NCI-H226 (cell line): ENCODE measurements around the gene ISG20L2.

ENCODE experiments used
- DNase-seq: peaks from one replicate; pipeline ENCODE4 v3.0.0-alpha.2; 2015

Gene ISG20L2

DNA sequence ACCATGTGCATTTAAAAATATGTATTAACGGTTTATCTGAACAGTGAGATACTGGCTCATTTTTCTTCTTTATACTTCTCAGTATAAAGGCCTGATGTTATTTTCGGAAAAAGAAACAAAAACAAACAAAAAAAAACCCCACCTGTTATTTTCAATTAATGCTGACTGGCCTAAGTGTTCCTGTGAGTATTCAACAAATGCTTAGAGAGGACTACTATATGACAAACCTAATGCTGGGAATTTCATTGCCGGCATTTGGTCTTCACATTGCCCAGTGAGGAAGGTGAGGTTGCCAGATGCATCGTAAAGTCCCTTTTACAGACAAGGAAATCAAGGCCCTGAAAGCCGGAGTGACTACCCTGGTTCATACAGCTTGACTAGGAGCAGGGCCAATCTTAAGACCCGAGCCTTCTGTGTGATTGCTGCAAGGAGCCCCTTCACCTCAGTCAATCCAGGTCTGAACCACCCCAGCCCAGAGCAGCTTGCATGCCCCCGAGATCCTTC is 11.7 kb upstream of the ISG20L2 start:
- DNase-seq, result no peak

DNA sequence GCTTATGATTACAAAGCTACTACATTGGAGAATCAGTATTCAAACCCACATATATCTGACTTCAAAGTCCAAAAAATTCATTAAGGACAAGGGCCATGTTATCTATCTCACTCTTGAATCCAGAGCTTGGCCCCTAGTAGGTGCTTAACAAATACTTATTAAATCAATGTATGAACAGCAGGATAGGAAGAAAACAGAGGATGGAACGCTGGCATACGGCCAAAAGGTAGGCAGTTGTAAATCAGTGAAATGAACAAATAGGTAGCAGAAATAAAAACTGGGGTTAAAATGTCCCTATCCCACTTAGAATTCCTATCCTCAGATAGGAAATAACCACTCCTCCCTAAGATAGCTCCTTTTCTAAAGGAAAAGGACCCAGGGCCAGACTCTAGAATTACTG is 10.3 kb upstream of the ISG20L2 start:
- DNase-seq, result no peak

DNA sequence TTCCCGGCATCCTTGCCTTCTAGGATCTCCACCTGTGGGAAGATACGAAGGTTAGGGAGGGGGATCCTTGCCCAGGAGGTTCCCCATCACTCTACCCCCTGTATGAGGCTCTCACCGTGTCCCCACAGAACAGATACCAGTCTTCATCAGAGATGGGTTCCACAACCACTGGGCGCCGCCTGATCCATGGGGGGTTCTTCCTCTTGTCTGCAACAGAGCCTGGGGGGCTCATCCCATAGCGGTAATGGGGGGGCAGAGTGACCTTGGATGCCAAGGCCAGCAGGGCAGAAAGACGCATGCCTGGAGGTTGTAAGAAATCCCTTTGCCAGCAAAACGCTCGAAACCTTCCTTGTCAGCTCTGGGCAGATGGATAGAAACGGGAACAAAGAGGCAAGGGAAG is 9.8 kb upstream of the ISG20L2 start:
- no peak for DNase-seq

DNA sequence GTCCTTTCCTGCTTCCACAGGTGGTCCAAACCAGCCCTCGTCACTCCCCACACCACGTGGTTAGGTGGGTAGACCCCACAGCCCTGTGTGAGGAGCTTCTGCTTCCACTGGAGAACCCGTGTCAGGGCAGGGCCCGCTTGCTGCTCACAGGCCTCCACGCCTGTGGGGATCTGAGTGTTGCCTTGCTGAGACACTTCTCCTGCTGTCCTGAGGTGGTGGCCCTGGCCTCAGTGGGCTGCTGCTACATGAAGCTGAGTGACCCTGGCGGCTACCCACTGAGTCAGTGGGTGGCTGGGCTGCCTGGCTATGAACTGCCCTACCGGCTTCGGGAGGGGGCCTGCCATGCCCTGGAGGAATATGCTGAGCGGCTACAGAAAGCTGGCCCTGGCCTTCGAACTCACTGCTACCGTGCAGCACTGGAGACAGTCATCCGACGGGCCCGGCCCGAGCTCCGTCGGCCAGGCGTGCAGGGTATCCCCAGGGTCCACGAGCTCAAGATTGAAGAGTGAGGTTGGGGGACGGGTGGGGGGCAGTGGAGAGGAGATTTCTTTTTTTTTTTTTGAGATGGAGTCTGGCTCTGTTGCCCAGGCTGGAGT is 5.5 kb upstream of the ISG20L2 start:
- no peak for DNase-seq

DNA sequence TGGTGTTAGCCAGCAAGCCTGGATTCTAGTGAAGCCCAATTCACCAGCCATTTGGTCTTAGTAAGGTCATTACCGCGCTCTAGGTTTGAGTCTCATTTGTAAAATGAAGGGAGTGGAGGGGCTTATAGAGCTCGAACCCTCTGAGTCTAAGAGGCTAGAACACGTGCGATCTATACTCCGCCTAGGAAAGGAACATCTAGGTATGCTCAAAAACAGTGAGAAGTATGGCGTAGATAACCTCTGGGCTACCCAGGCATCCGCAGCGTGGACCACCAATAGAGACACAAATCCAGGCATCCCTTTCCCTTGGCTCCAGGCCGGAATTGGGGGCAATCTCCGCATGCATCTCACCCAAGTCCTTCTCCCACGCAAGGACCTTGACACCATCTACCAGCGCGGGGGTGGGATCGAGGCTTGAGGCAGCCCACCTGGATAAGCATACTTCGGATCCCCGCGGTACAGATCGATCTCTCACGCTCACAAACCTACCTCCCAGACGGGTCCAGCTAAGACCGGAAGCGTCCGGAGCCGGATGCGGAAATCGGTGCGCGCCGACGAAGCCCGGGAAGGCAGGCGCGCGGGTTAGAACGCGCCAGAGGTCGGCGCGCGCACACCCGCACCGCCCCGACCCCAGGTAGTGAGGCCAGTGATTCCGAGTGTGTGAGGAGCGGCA is 504 bp downstream of the ISG20L2 start, which contains the start of gene METTL25B:
Gene METTL25B, plus strand, starts transcription at position 544 of the 673 bp plus-strand sequence. CDS start 636 bp downstream, outside the sequence.
- DNase-seq, result peak; percentile 81

DNA sequence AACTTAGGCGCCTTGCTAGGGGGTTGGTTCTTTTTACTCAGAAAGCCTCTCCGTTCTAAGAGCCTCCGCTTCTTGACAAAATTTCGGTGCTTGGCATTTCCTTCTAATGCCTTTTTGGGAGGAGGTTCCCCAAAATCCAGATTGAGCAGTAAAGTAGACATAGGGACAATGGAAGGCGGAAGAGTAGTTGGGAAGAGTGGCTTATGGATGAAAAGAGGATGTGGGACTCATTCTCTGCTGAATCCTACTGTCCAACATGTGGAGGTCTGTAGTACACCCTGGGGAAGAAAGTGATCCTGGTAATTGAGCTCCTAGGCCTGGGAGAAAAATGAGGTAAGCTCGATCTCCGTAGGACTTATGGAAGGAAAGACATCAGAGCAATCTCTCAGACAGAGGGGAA is 1.1 kb downstream of the ISG20L2 start:
- DNase-seq, result no peak

DNA sequence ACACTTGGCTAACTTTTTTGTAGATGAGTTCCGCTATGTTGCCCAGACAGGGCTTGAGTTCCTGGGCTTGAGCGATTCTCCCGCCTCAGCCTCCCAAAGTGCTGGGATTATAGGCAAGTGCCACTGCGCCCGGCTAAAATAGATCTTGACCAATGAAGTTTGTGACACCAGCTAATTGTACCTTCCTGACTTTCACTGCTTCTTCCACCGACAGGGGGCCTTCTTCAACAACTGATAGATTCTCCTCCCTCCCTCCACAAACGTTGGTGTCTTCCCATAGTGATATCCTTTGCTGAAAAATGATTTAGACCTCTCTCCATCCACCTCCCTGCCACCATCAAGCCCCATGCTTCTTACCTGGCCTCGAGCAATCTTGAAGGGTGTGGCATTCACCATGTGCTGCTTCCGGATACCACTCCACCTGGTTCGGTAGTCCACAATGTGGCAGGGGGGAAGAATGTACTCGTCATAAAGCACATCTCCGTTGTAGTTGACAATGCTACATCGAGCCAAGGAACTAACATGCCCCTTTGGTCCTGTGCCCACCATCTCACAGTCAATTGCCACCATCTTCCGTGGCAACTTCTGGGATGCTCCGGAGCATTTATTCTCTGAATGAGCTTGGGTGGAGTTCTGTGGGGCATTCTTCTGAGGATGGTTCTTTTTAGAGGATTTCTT is 1.9 kb downstream of the ISG20L2 start:
- peak; percentile 34 for DNase-seq

DNA sequence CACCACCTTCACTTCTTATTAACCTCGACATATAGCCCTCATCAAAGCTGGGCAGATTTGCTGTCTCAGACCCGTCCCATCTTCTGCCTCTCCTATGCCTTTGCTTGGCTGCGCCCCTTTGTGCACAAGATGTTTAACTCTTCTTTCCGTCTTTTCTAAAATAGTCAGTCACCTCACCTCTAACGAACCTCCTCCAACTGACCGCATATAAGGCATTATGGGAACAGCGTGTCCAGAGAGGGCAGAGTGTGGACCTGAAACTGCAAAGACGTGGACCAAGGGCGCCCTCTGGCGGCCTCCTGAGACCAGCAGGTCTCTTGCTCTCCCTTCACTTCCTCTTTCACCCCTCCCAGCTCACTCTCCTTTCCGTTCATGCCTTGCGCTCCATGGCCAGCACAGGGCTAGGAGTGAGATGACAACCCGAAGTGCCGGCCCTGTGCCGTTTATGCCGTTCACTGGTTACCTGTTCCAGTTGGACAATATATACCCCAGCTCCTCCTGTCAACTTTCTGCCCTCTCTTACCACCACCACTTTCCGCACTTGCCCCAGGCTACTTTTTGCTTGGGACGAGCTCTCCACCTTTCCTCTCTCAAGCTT is 2.8 kb downstream of the ISG20L2 start:
- peak; percentile 72 for DNase-seq

DNA sequence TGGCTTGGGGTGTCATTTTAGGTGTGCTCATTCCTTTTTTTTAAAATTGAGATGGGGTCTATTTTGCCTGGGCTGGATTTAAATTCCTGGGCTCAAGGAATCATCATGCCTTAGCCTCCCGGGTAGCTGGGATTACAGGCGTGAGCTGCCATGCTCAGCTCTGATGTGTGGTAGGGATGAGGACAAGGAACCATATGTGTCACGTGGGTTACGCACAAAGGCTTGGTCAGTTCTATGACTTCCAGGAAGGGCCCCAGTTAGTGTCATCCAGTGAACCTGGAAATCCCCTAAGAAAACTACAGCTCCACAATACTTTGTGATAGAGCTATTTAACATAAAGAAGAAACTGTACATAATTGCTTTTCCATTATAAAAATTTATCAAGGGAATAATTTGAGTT is 7.0 kb downstream of the ISG20L2 start:
- no peak for DNase-seq

DNA sequence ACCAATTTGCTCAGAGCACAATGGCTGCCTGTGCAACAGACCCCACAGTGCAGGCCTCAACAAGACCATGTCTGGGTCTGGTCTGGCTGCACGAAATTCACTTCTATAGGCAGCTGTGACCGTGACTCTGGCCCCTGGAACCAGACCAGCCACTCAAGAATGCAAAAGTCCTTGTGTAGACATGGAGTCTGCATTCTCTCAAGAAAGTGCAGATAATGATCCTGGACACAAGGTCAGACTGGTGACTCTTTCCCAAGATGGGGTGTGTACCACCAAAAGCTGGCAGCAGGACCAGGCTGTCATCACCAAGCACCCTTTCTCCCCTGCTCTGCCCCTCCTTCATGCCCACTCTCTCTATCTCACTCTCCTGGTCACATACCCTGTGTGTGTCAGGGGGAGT is 7.4 kb downstream of the ISG20L2 start:
- no peak for DNase-seq

DNA sequence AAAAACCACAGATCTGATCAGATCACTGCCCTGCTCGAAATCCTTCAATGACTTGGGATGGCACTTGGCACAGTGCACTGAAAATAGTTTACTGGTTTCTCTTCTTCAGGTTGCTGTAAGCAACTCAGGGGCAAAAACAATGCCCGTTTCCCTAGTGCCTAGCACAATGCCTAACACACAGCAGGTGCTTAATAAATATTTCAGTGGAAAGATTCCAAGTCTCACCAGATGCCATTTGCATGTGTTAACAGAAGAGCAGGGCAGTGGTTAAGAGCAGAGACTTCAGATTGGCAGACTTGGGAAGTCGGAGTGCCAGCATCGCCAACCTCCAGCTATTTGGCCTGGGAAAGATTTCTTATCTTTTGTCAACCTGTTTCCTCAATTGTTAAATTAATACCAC is 11.2 kb downstream of the ISG20L2 start:
- peak; percentile 45 for DNase-seq

DNA sequence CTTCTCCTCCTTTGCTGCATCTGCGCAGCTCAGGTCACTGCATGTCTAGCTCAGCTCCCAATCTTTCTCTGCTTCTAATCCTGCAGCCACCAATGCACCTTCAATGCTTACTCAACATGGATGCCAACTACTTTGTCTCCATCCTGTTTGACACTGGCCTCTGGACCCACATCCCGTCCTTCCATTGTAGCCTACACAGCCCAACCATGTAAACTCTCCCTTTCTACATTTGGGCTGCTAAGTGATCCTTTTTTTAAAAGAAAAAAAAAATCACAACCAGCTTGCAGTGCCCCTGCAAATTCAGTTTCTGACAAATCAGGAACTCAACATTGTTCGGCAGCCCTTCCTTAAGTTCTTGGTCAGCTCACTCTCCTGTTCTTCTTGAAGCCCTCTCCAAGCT is 13.7 kb downstream of the ISG20L2 start:
- DNase-seq, result no peak

DNA sequence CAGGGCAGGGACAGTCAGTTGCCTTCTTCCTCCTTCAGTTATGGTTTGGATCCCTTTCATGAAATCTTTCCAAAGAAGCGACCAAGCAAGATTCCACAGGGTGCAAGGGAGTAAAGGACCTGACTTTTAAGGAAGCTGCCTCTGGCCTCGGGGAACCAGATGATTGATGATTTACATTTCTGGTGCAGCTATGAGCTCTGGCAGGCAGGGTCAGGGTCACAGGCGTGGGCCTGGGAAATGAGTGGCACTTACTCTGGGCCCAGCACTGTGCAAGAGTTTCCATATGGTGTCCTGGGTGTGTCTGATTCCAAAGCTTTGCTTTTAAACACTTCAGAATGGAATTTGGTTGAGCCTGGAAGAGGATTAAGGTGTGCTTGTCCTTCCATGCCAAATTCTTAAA is 15.9 kb downstream of the ISG20L2 start:
- peak; percentile 56 for DNase-seq

DNA sequence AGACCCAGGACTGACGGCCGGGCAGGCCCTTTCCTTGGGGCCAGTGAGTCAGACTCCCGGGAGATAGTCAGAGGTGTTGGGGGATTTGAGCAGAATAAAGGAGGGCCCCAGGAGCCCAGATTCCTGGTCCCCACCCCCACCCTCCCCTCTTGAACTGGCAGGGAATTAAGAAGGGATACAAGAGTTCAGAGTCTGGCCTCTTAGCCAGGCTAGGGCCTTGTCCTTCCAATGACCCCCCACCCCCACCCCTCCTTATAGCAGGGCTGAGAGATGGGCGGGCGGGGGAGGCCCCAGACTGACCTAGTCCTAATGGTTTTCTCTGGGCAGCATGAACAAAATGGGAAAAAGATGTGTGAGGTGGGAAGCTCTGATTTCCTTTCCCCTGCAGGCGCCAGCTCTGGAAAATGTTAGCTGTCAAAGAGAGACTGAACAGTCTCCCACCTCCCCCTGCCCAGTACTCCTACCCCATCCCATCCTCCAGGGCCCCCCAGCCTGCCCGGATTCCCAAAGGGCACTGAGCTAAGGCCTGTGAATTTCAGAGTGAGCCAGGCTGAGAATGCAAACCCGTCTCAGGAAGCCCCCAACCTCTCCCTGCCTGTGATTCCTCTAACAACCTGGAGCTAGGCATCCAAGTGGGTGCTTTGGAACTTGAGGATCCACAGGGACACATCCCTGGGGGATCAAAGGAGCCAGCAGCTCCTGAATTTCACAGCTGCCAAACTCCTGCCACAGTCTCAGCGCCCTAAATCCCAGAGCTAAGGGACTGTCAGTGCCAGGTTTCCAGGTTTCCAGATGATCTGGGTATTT is 17.4 kb downstream of the ISG20L2 start:
- peak; percentile 71 for DNase-seq

DNA sequence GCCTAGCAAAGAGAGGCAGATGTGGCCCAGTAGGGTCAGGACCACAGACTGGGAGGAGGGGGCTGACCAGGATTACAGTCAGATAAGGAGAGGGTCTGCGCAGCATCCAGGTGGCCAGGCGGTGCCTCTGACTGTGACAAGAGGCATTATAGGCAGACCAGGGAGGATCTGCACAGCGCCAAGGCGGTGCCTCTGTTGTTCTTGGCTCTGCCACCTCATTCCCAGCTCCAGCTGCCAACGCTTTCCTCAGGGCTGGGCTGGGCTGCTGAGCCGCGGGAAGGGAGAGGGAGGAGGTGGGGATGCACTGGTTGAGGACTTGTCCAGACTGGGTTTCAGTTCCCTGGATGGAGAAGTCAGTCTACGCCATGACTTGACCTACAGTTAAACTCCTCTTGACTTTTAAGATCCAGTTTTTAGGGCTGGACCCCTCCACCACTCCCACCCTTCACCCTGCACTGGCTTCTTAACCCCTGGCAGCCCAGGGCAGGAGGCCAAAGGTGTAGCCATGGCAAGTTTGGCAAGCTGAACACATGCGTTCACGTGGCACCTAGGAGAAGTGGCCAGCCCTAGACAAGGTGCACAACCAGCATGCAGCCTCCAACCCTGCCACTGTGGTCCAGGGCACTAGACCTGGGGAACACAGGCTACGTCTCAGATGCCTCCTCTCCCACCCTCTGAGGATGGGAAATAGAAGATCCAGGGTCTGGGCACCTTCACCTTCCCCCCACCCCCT is 18.6 kb downstream of the ISG20L2 start:
- DNase-seq, result peak; percentile 83

DNA sequence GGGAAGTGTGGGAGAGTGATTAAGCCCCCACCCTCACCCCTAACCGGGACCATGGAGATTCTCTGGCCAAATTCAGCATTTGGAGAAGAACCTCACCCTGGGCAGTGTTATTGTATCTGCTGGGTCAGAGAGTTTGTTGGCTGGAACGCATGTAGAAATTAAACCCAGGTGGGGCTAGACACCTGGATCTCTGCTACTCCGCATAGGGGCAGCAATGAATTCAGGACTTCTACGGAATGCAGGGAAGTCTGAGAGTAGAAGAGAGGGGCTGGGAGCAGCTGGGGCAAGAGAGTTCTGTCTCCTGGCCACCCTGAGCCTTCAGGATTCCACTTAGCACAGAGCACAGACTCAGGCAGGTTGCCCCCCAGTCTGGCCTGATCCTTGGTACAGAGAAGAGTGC is 19.5 kb downstream of the ISG20L2 start:
- DNase-seq, result no peak

DNA sequence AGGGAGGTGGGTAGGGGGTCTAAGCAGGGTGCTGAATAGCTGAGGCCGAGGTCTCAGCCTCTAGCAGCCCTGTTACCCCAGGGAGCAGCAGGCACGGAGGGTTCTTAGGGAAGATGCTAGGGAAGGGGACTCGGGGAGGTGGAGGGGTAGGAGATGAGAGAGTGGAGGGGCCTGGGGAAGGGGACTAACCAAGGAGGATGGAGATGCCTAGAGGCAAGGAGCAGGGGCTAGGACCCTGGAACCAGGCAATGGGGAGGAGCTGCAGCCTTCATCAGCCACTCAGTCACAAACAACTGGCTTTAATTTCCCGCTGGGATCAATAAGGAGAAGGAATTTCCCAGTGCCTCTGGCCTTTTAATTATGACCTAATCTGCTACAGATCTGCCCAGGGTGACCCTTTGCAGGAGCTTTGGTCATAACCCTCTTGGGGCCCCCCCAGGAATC is 20.3 kb downstream of the ISG20L2 start:
- no peak for DNase-seq

DNA sequence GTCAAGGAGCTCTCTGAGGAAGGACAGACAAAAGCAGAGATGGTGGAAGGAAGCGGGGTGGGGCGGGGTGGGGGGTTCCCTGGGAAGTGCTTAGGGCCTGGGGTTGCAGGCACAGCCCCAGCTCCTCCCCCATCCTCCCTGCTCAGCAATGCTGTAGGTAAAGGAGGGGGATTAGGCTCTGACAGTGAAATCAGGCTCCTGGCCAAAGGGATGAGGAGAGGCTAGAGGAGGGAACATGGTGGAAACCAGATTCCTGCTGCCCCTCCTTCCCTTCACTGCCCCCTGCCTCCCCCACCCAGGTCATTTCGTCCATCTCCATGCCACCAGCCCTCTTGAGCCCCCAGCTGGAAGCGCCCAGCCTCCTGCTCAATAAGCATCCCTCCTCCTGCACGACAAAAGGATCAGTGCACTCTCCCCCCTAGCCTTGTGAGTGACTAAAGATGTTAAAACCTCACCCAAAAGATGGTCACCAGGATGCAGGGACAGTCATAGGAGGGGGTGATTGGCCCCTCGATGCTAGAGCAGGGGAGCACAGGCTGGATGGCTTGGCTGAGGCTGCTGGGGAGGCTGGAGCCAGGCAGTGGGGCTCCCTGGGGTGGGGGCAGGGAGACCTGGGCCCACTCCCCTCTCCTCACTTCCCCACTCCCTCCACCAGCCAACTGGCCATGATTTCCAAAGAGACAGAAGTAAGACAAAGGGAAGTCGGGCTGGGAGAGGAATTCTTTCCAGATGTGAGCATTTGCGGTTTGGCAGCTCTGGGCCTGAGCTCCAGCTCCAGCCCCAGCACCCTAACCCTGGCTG is 20.9 kb downstream of the ISG20L2 start:
- no peak for DNase-seq

DNA sequence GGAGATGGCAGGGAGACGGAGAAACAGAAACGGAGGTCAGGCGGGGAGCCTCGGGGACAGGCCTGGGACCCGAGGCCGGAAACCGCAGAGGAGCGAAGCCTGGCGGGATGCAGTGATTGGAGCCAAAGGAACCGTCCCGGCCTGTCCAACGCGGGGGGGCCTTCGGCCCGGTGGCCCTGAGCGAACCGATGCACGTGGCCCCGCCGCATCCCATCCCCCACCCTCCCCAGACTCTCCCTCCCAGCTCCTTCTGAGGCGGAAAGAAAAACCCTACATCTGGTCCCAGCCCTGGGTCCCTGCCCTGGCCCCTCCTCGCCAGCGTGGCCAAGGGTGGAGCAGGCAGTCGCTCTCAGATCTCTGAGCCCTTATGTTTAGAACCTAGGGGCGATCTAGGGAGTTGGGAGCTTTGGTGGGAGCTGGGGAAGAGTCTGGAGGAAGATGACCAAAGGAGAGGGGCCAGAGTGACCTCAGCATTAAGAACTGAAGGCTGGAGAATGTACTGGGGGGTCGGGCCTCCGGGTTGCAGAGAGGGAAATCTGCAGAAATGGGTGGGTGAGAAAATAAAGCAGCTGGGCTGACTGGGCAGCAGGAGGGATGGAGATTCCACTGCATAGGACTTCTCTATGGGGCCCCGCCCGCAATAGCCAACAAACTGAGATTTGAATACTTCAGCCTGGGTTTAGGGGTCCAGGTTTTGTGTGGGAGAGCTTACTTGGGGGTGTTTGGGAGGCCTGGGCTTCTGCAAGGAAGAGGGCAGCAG is 21.7 kb downstream of the ISG20L2 start:
- no peak for DNase-seq

DNA sequence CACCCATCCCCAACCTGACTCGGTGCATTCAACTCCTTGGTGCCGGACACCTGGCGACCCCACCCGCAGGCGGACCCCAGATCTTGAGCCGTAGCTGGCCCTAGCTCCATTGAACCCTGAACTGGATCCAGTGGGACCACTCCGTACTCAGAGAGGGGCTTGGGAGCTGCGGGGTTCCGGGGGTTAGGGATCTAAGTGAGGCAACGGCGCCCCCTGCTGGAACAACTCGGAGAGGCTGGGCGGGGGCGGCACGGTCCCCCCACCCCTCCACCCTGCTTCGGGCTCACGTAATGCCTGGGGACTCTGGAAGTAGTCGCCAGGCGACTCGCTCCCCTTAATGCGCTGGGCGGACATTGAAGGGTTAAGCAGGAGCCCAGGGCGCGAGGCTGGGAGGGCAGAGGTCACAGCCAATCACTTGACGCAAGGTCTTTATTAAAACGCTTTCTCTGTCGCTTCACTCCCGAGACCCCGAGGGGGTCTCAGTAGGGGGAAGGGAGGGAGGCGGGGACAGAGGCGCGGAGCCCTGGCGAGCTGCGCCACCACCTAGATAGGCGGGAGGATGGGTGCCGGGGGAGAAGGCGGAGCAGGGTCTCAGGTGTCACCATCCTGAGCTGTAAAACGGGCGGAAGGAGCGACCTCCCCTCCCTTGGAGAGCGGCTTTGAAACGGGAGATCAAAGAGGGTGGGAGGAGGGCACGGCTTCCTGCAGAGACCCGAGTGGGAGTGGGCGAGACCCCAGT is 22.5 kb downstream of the ISG20L2 start:
- no peak for DNase-seq
